GM19438 (cell line): ENCODE results near the gene RALGAPA2.
"Not testable (repeated sequence)": the region's sequence is repeated elsewhere in the genome, so short reads cannot be mapped to it uniquely, and the experiment has no call there.

ENCODE experiments used
- ATAC-seq: cut with Tn5 transposase; IDR thresholded peaks from one replicate; pipeline ENCODE4 v1.9.1; 2021; ENCODE audit warnings: low read depth; ENCODE audit not compliant: unreplicated experiment

RALGAPA2 gene

GRCh38 chr20:20548527-20549266 is 163.7 kb downstream of the RALGAPA2 start:
- ATAC-seq = no peak

GRCh38 chr20:20547876-20548266 is 164.6 kb downstream of the RALGAPA2 start:
- no peak for ATAC-seq

GRCh38 chr20:20547221-20547875 is 165.1 kb downstream of the RALGAPA2 start:
- ATAC-seq = no peak

- no peak for ATAC-seq
Measured at GRCh38 chr20:20546402-20546801, 166.0 kb downstream of the RALGAPA2 start.

- ATAC-seq = not testable (repeated sequence)
Measured at GRCh38 chr20:20543348-20543747, 169.1 kb downstream of the RALGAPA2 start.

GRCh38 chr20:20536240-20536933 is 176.1 kb downstream of the RALGAPA2 start:
- no peak for ATAC-seq

- ATAC-seq = no peak
Measured at GRCh38 chr20:20535051-20535450, 177.4 kb downstream of the RALGAPA2 start.

GRCh38 chr20:20531283-20531682 is 181.2 kb downstream of the RALGAPA2 start:
- no peak for ATAC-seq

- ATAC-seq = no peak
Measured at GRCh38 chr20:20530428-20531151, 181.9 kb downstream of the RALGAPA2 start.

- ATAC-seq = no peak
Measured at GRCh38 chr20:20529597-20529996, 182.8 kb downstream of the RALGAPA2 start.

- no peak for ATAC-seq
Measured at GRCh38 chr20:20528861-20529260, 183.6 kb downstream of the RALGAPA2 start.

GRCh38 chr20:20527661-20528060 is 184.8 kb downstream of the RALGAPA2 start:
- ATAC-seq = no peak

- no peak for ATAC-seq
Measured at GRCh38 chr20:20525756-20526155, 186.7 kb downstream of the RALGAPA2 start.

- no peak for ATAC-seq
Measured at GRCh38 chr20:20525214-20525613, 187.2 kb downstream of the RALGAPA2 start.

- ATAC-seq = no peak
Measured at GRCh38 chr20:20524756-20525155, 187.7 kb downstream of the RALGAPA2 start.

- ATAC-seq = no peak
Measured at GRCh38 chr20:20521736-20522135, 190.7 kb downstream of the RALGAPA2 start.

- ATAC-seq = no peak
Measured at GRCh38 chr20:20520776-20521175, 191.7 kb downstream of the RALGAPA2 start.

- ATAC-seq = no peak
Measured at GRCh38 chr20:20519269-20519668, 193.2 kb downstream of the RALGAPA2 start.

- no peak for ATAC-seq
Measured at GRCh38 chr20:20518263-20518662, 194.2 kb downstream of the RALGAPA2 start.

- ATAC-seq = no peak
Measured at GRCh38 chr20:20517296-20517695, 195.1 kb downstream of the RALGAPA2 start.

- ATAC-seq = no peak
Measured at GRCh38 chr20:20513720-20514119, 198.7 kb downstream of the RALGAPA2 start.
